Neural progenitor cell (in vitro differentiated cells): ENCODE measurements around the gene ASIC2. TPM values are rescaled to one million over a fixed set of nuclear protein-coding genes. Genes with fewer than 3 reads are reported as not detected.
A peak's percentile ranks its signal among the peaks of the same experiment; 100 is the strongest.

ENCODE experiments used
- DNase-seq: peaks from one replicate; pipeline ENCODE4 v3.0.0-alpha.2; 2016; ENCODE audit warnings: low spot score
- H2AFZ ChIP-seq: fragments of 200-600 bp; sonication (generic); replicated peaks from 2 replicates; pipeline ENCODE4 v1.6.1; 2016; ENCODE audit warnings: antibody characterized with exemption
- H3F3A ChIP-seq: fragments of 200-600 bp; sonication (generic); 2 replicates; pipeline ENCODE4 v1.6.1; 2016; ENCODE audit warnings: antibody characterized with exemption, low read depth
- H3K27ac ChIP-seq: fragments of 200-600 bp; sonication (generic); 2 replicates; pipeline ENCODE4 v1.5.1; 2016; ENCODE audit warnings: mild to moderate bottlenecking
- H3K27me3 ChIP-seq: fragments of 200-600 bp; sonication (generic); 2 replicates; pipeline ENCODE4 v1.6.1; 2016; ENCODE audit warnings: mild to moderate bottlenecking, moderate library complexity
- H3K36me3 ChIP-seq: fragments of 200-600 bp; sonication (generic); 2 replicates; pipeline ENCODE4 v1.5.1; 2016
- H3K4me1 ChIP-seq: fragments of 200-600 bp; sonication (generic); 2 replicates; pipeline ENCODE4 v1.6.1; 2016; ENCODE audit warnings: mixed run types
- H3K4me2 ChIP-seq: fragments of 200-600 bp; sonication (generic); 2 replicates; pipeline ENCODE4 v1.6.1; 2016
- H3K4me3 ChIP-seq: fragments of 200-600 bp; sonication (generic); 2 replicates; pipeline ENCODE4 v1.5.1; 2016
- H3K79me2 ChIP-seq: fragments of 200-600 bp; sonication (generic); 2 replicates; pipeline ENCODE4 v1.6.1; 2016; ENCODE audit warnings: low read depth
- H3K9ac ChIP-seq: fragments of 200-600 bp; sonication (generic); 2 replicates; pipeline ENCODE4 v1.6.1; 2016
- H3K9me3 ChIP-seq: fragments of 200-600 bp; sonication (generic); 2 replicates; pipeline ENCODE4 v1.5.1; 2016; ENCODE audit warnings: low read depth
- H4K20me1 ChIP-seq: fragments of 200-600 bp; sonication (generic); 2 replicates; pipeline ENCODE4 v1.6.1; 2016; ENCODE audit warnings: low read depth
- H3K27ac Mint-ChIP-seq: 3 replicates; pipeline ENCODE4 v1.8.0; 2021; ENCODE audit warnings: mixed read lengths
- H3K27me3 Mint-ChIP-seq: 2 replicates; pipeline ENCODE4 v1.8.0; 2022; ENCODE audit warnings: low read depth, mild to moderate bottlenecking, inconsistent platforms, moderate library complexity, mixed read lengths; ENCODE audit not compliant: insufficient read depth
- H3K36me3 Mint-ChIP-seq: 3 replicates; pipeline ENCODE4 v1.8.0; 2021; ENCODE audit warnings: mixed read lengths
- H3K4me1 Mint-ChIP-seq: 3 replicates; pipeline ENCODE4 v1.8.0; 2021; ENCODE audit warnings: mixed read lengths
- H3K4me3 Mint-ChIP-seq: 3 replicates; pipeline ENCODE4 v1.8.0; 2021; ENCODE audit warnings: mild to moderate bottlenecking, moderate library complexity, mixed read lengths
- H3K9me3 Mint-ChIP-seq: 3 replicates; pipeline ENCODE4 v1.8.0; 2020; ENCODE audit warnings: mixed read lengths
- EZH2 ChIP-seq: fragments of 200-600 bp; sonication (generic); IDR thresholded peaks from 2 replicates; pipeline ENCODE4 v1.6.1; 2017; ENCODE audit warnings: antibody characterized with exemption, mild to moderate bottlenecking, moderate library complexity
- EZH2phosphoT487 ChIP-seq: fragments of 200-600 bp; sonication (generic); IDR thresholded peaks from 2 replicates; pipeline ENCODE4 v1.6.1; 2017; ENCODE audit warnings: antibody characterized with exemption
- total RNA-seq: library from RNA; depleted of rRNA; stranded (reverse); fragments of >200 nt; gene quantifications from 2 replicates; pipeline ENCODE4 v1.2.3, GENCODE V29; 2015; ENCODE audit warnings: low replicate concordance
- TF ChIP-seq, protein P1 (sequence below): fragments of 200-600 bp; sonication (generic); IDR thresholded peaks from 2 replicates; pipeline ENCODE4 v1.5.1; 2017; ENCODE audit warnings: antibody characterized with exemption, mild to moderate bottlenecking

The ASIC2 gene
- total RNA-seq, 1 donor from 2014 or later, result 2.3 TPM

DNA sequence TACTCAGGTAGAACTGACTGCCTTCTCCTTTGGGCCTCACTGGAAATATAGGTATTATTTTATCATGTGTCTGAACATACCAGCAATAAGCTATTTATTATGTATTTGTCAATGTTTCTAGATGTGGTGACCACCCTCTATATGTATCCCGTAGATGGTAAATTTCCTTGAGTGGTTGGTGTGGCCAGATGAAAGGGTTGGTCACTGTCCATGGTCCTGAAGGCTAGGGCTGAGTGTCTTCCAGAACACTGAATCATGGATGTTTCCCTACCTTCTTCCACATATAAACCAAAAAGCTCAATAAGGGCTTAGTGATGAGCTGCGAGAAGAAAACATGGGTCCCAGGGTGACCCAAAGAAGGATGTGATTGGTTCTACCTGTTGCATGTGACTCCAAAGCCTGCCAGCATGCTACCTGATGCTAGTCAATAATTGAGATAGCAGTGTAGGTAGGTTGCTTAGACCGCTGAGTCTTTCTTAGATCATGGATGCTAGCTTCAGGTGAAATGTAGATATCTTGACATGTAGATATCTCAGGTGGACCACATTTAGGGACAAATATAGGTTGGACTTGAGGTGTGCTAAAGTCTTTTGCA lies 150.3 kb downstream of the ASIC2 start:
- Histone ChIP-seq H3K9ac (no peak overlapping the region), H3K79me2 (no peaks in the 10 kb centered on the region), H2AFZ (no peak overlapping the region), H4K20me1 (peaks cover 3% of the 10 kb centered on the region), H3K4me2 (no peak overlapping the region), H3K27me3 (no peaks in the 10 kb centered on the region), H3K36me3 (no peaks in the 10 kb centered on the region), H3F3A (peaks cover 17% of the 10 kb centered on the region), H3K4me3 (no peak overlapping the region), H3K9me3 (no peaks in the 10 kb centered on the region), H3K27ac (no peak overlapping the region), H3K4me1 (peaks cover 16% of the 10 kb centered on the region)
- Mint-ChIP-seq H3K27ac (no peak overlapping the region), H3K4me3 (no peak overlapping the region), H3K9me3 (no peaks in the 10 kb centered on the region), H3K36me3 (no peaks in the 10 kb centered on the region), H3K4me1 (peaks cover 10% of the 10 kb centered on the region), H3K27me3 (peaks cover 7% of the 10 kb centered on the region)
- DNase-seq, result peak; percentile 75
- TF ChIP-seq EZH2phosphoT487 (no peak), EZH2 (no peak)
- TF ChIP-seq, protein P1, sequence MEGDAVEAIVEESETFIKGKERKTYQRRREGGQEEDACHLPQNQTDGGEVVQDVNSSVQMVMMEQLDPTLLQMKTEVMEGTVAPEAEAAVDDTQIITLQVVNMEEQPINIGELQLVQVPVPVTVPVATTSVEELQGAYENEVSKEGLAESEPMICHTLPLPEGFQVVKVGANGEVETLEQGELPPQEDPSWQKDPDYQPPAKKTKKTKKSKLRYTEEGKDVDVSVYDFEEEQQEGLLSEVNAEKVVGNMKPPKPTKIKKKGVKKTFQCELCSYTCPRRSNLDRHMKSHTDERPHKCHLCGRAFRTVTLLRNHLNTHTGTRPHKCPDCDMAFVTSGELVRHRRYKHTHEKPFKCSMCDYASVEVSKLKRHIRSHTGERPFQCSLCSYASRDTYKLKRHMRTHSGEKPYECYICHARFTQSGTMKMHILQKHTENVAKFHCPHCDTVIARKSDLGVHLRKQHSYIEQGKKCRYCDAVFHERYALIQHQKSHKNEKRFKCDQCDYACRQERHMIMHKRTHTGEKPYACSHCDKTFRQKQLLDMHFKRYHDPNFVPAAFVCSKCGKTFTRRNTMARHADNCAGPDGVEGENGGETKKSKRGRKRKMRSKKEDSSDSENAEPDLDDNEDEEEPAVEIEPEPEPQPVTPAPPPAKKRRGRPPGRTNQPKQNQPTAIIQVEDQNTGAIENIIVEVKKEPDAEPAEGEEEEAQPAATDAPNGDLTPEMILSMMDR, result no peak

DNA sequence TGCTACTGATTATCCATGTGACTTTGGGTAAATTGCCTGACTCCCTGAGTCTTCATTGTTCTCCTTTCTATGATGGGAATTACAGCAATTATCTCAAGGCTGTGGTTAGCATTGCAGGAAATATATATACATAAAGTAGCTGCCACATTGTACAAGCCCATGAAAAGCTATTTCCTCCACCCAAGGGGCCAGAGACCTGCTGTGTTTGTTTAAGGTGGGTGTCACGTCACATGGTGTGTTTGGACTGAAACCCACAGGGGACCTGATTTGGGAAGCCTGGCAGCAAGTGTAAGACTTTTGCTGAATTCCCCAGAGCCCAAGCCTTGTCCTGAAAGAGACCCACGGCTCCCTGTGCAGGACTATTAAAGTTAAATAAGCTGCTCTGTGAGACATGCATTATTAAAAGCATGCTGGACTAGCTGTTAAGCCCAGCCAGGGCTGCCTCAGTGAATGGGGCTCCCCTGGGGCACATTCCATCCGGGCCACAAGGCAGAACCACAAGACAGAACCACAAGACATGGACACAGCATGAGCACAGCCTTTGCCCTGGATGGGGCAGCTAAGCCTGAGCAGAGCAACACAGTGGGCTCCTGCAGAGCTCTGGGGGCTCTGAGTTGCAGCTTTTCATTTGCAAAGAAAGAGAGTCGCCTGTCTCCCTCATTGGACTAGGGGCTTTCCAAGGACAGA lies 152.5 kb downstream of the ASIC2 start:
- H3K4me1 ChIP-seq, result peaks cover 16% of the 10 kb centered on the region
- H3K36me3 Mint-ChIP-seq, result no peaks in the 10 kb centered on the region
- peaks cover 10% of the 10 kb centered on the region for H3K4me1 Mint-ChIP-seq
- no peak overlapping the region for H2AFZ ChIP-seq
- H3K9ac ChIP-seq, result no peak overlapping the region
- H3K27ac ChIP-seq, result peak overlapping the region; percentile 15
- H4K20me1 ChIP-seq, result peaks cover 3% of the 10 kb centered on the region
- no peaks in the 10 kb centered on the region for H3K79me2 ChIP-seq
- H3K36me3 ChIP-seq, result no peaks in the 10 kb centered on the region
- H3K4me3 Mint-ChIP-seq, result no peak overlapping the region
- no peaks in the 10 kb centered on the region for H3K27me3 ChIP-seq
- H3K4me2 ChIP-seq, result peak overlapping the region; percentile 21
- peaks cover 7% of the 10 kb centered on the region for H3K27me3 Mint-ChIP-seq
- peaks cover 17% of the 10 kb centered on the region for H3F3A ChIP-seq
- no peaks in the 10 kb centered on the region for H3K9me3 Mint-ChIP-seq
- no peaks in the 10 kb centered on the region for H3K9me3 ChIP-seq
- no peak overlapping the region for H3K4me3 ChIP-seq
- no peak overlapping the region for H3K27ac Mint-ChIP-seq
- DNase-seq, result peak; percentile 49
- no peak for TF ChIP-seq EZH2phosphoT487

DNA sequence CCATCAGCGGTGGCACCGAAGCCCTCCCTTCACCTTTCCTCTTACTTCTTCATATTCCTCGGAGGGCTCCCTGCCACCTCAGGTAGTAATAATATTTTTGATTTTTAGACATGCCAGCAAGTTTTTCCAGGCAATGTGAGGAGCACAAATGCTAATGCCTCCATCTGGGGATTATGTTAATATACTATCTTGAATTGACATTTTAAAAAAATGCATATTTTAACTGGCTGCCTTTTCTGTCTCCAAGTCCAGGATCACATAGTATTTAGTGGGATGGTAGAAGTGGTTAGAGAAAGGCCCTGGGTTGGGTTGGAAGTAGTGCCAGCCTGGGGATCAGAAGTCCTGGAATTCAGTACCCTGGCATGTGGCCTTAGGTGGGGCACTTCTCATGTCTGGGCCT lies 154.5 kb downstream of the ASIC2 start:
- Histone ChIP-seq H3K4me3 (no peak overlapping the region), H3K4me1 (peaks cover 16% of the 10 kb centered on the region)
- H3K27me3 Mint-ChIP-seq, result peaks cover 9% of the 10 kb centered on the region

DNA sequence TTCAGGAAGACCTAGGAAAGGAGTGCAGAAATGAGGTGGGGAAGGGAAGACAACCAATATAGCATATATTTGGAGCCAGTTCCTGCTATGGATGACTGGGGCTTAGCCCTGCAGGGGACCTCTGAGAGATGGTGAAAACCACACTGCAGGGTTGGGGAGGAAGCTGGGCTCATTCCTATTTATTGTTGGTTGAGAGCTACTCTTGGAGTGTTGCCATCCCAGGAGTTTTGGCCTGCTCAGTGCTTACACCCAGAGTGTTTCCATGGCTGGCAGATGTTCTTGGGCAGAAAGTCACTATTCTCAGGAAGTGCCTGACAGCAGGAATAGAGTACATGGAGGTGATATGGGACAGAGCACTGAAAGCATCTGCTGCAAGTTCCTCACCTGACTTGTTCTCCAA lies 155.7 kb downstream of the ASIC2 start:
- Histone ChIP-seq H4K20me1 (peaks cover 3% of the 10 kb centered on the region), H3K4me3 (no peak overlapping the region), H3K9ac (no peak overlapping the region), H3K9me3 (no peaks in the 10 kb centered on the region), H3K27me3 (no peaks in the 10 kb centered on the region), H2AFZ (no peak overlapping the region), H3K4me1 (peaks cover 16% of the 10 kb centered on the region), H3K79me2 (no peaks in the 10 kb centered on the region), H3F3A (peaks cover 17% of the 10 kb centered on the region), H3K27ac (no peak overlapping the region), H3K36me3 (no peaks in the 10 kb centered on the region), H3K4me2 (no peak overlapping the region)
- Mint-ChIP-seq H3K9me3 (no peaks in the 10 kb centered on the region), H3K27me3 (peaks cover 9% of the 10 kb centered on the region), H3K27ac (no peak overlapping the region), H3K4me1 (peaks cover 10% of the 10 kb centered on the region), H3K36me3 (no peaks in the 10 kb centered on the region), H3K4me3 (no peak overlapping the region)
- no peak for TF ChIP-seq EZH2
- no peak for TF ChIP-seq EZH2phosphoT487
- TF ChIP-seq, protein P1, result no peak
- DNase-seq, result no peak

More for the DNA sequence above, 154.5 kb downstream of the ASIC2 start:
- Histone ChIP-seq H3K9me3 (no peaks in the 10 kb centered on the region), H3K36me3 (no peaks in the 10 kb centered on the region), H3K27me3 (no peaks in the 10 kb centered on the region), H4K20me1 (peaks cover 3% of the 10 kb centered on the region), H3K79me2 (no peaks in the 10 kb centered on the region), H3K9ac (no peak overlapping the region), H3K27ac (no peak overlapping the region), H3K4me2 (no peak overlapping the region), H2AFZ (no peak overlapping the region), H3F3A (peaks cover 17% of the 10 kb centered on the region)
- DNase-seq, result no peak
- H3K36me3 Mint-ChIP-seq, result no peaks in the 10 kb centered on the region
- H3K4me1 Mint-ChIP-seq, result peaks cover 10% of the 10 kb centered on the region
- no peak for TF ChIP-seq EZH2
- H3K9me3 Mint-ChIP-seq, result no peaks in the 10 kb centered on the region
- no peak overlapping the region for H3K4me3 Mint-ChIP-seq
- H3K27ac Mint-ChIP-seq, result no peak overlapping the region
